BJ (cell line): ENCODE results near the gene PRKAG2. TPM values are rescaled to one million over a fixed set of nuclear protein-coding genes. Genes with fewer than 3 reads are reported as not detected.

ENCODE experiments used
- CTCF ChIA-PET: fragments of 350-600 bp; formaldehyde crosslinking; extraction: SDS; loops from one replicate; lab custom pipeline; 2021; ENCODE audit warnings: antibody characterized with exemption, inconsistent platforms; lab: Yijun Ruan, JAX
- POLR2A ChIA-PET: fragments of 300-600 bp; sonication (Branson Sonifier 250); formaldehyde crosslinking; extraction: SDS; loops from one replicate; lab custom pipeline; 2021; ENCODE audit warnings: antibody characterized with exemption; lab: Charles Lee
- DNase-seq: peaks from one replicate; pipeline ENCODE4 v3.0.0-alpha.2; 2011; ENCODE audit warnings: low read depth
- H3K27me3 ChIP-seq: 2 replicates; pipeline ENCODE4 v1.6.0; 2011; ENCODE audit warnings: low read length; ENCODE audit not compliant: control insufficient read depth, insufficient read depth
- H3K36me3 ChIP-seq: 2 replicates; pipeline ENCODE4 v1.5.1; 2011; ENCODE audit warnings: low read length; ENCODE audit not compliant: control insufficient read depth, insufficient read depth
- H3K4me3 ChIP-seq: 2 replicates; pipeline ENCODE4 v1.5.1; 2011; ENCODE audit warnings: low read depth, mild to moderate bottlenecking, control low read depth, low read length
- CTCF ChIP-seq: IDR thresholded peaks from 2 replicates; pipeline ENCODE4 v1.5.1; 2011; ENCODE audit warnings: low read depth, mild to moderate bottlenecking, control low read depth, inconsistent platforms, low read length, moderate library complexity; ENCODE audit not compliant: insufficient read depth
- polyA plus RNA-seq: library from polyadenylated mRNA; depleted of rRNA; stranded (reverse); fragments of >200 nt; gene quantifications from 2 replicates; pipeline ENCODE4 v1.2.3, GENCODE V29; 2011

PRKAG2 gene
- polyA plus RNA-seq, 1 experiment: 11.3 TPM

GRCh38 chr7:151607464-151607867, 269.4 kb downstream of the PRKAG2 start:
- no peak for TF ChIP-seq CTCF
- Histone ChIP-seq H3K36me3 (peaks cover 1% of the 10 kb centered on the region), H3K27me3 (no peaks in the 10 kb centered on the region), H3K4me3 (no peak overlapping the region)
- ChIA-PET POLR2A (no interaction called here), CTCF (interaction anchor here (0.9 kb wide), 1 partner anchor 15 kb away, joined by 3 read pairs; no protein-coding TSS in a partner anchor)
- no peak for DNase-seq

GRCh38 chr7:151603951-151604350, 273.0 kb downstream of the PRKAG2 start:
- DNase-seq: no peak
- no peaks in the 10 kb centered on the region for H3K27me3 ChIP-seq
- ChIA-PET CTCF (no interaction called here), POLR2A (no interaction called here)
- H3K4me3 ChIP-seq: no peak overlapping the region
- peaks cover 1% of the 10 kb centered on the region; the same call in 1 of the 2 replicates for H3K36me3 ChIP-seq
- no peak for TF ChIP-seq CTCF

GRCh38 chr7:151601521-151602305, 275.2 kb downstream of the PRKAG2 start:
- no peak for DNase-seq
- H3K27me3 ChIP-seq: no peaks in the 10 kb centered on the region
- H3K36me3 ChIP-seq: peaks cover 1% of the 10 kb centered on the region; the same call in 1 of the 2 replicates
- ChIA-PET POLR2A (no interaction called here), CTCF (no interaction called here)
- no peak for TF ChIP-seq CTCF
- no peak overlapping the region for H3K4me3 ChIP-seq

GRCh38 chr7:151600331-151600730, 276.6 kb downstream of the PRKAG2 start:
- Histone ChIP-seq H3K36me3 (peaks cover 1% of the 10 kb centered on the region; the same call in 1 of the 2 replicates), H3K27me3 (no peaks in the 10 kb centered on the region), H3K4me3 (no peak overlapping the region)
- CTCF ChIA-PET: interaction anchor here (0.6 to 2.5 kb wide), 6 partner anchors 13 to 159 kb away, joined by 3 to 11 read pairs (median 4); no protein-coding TSS in a partner anchor
- DNase-seq: no peak
- POLR2A ChIA-PET: no interaction called here
- no peak for TF ChIP-seq CTCF

- ChIA-PET POLR2A (no interaction called here), CTCF (interaction anchor here (0.6 to 2.5 kb wide), 7 partner anchors 13 to 160 kb away, joined by 3 to 11 read pairs (median 4); no protein-coding TSS in a partner anchor)
- peak; percentile 43 for TF ChIP-seq CTCF
- Histone ChIP-seq H3K4me3 (no peak overlapping the region), H3K27me3 (no peaks in the 10 kb centered on the region), H3K36me3 (peaks cover 1% of the 10 kb centered on the region; the same call in 1 of the 2 replicates)
- peak; percentile 71 for DNase-seq
These were observed 277.3 kb downstream of the PRKAG2 start for GRCh38 chr7:151599401-151600227.
